ENCODE measurements around the gene TGFB3.

DNA sequence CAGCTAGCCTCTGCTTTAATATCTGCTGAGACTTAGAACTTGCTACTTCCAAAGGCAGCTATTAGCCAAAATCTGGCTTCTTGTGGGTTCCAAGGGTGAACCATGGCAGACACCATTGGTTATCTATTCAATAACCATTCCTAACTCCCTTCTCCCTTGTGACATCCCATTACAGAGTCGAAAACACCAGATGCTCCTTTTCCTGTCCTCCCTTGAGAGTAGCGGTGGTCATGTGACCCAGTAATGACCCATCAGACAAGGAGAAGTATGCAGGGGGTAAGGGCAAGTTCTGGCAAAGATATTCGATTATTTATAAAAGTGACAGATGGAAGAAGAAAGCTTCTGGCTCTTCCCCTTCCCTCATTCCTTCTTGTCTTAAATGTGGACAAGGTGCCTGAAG is 20.1 kb downstream of the TGFB3 start:
- TF ChIP-seq POLR2AphosphoS5 (IDR thresholded peaks at IDR 0.05; ENCODE audit: borderline replicate concordance, low read depth, low read length), result no peak
- no peak for TF ChIP-seq EZH2 (IDR thresholded peaks at IDR 0.05)
